Daoy (cell line): Measurements from ENCODE around the gene OR4C6. TPM values are rescaled to one million over a fixed set of nuclear protein-coding genes. Genes with fewer than 3 reads are reported as not detected.

Experiments used
- DNase-seq: peaks from one replicate; pipeline ENCODE4 v3.0.0-alpha.2; 2015; ENCODE audit warnings: low read depth
- total RNA-seq: library from RNA; depleted of rRNA; stranded (reverse); fragments of >200 nt; shearing (Covaris generic); gene quantifications from 2 replicates; pipeline ENCODE4 v1.2.3, GENCODE V29; 2014; rRNA removed

The OR4C6 gene
- not detected in 2 replicates for total RNA-seq

DNA sequence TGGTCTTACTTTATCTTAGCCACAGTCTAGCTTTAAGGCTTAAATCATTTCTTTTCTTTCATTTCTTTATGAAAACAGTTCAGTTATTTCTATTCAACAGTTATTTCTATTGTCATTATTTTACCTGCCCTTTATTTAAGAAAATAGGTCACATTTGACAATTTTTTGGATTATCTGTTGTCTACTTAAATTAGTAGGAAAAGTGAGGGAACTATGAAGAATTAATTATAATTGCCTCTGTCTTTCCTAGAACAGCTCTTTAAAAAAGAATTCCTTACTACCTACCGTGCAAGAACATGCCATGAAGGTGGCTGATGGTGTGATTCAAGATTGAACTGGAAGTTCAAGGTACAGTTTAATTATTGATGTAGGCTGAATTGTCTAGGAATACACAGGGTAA lies at the start of gene OR4C6:
OR4C6 (plus strand) TSS at position 301 of the 400 bp plus-strand sequence. CDS start 2,966 bp downstream, outside the sequence.
- no peak for DNase-seq

DNA sequence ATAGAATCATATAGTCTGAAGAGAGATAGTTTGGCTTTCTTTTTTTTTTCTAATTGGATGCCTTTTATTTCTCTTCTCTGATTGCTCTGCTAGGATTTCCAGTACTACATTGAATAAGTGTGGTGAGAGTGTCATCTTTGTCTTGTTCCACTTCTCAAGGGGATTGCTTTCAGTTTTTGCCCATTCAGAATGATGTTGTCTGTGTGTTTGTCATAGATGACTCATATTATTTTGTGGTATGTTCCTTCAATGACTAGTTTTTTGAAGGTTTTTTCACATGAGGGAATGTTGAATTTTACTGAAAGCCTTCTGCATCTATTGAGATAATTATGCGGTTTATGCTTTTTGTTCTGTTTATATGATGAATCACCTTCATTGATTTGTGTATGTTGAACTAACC lies 37.5 kb upstream of the OR4C6 start:
- no peak for DNase-seq

DNA sequence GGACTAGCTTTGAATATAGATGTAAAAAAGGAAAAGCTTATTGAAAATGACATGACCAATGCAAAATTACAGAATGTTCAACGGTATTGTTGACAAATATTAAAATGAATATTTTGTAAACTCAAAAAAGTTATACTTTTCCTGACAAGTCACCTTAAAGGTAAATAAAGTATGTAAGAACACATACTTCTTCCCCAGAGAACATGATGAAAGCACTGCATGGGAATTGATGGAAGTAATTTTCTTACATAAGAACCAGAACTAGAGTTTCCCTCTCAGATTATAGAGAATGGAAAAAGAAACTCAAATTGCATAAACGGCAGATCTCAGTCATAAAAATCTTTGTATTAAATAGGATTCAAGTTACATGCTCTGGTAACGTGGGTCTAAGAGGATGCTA lies 27.2 kb upstream of the OR4C6 start, which contains the start of gene OR4P4:
OR4P4 (plus strand) TSS at position 301 of the 400 bp plus-strand sequence.
- no peak for DNase-seq

DNA sequence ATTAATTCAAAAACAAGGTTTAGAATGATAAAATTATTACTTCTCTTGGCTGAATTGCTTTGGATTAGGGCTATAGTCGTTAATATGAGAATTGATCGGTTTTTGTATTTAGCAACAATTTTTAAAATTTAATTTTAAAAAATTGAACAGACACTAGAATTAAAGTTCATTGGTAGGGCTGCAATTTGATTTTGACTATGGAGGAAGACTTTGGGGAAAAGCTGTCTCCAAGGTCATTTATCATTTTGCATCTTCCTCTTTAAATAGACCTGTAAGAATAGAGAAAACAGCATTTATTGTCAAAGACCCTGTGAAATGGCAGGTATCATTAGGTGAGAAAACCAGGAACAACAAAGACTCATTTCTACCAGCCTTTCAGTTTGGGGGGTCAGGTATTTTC lies 14.0 kb upstream of the OR4C6 start, which contains the start of gene OR4S2:
OR4S2 (plus strand) TSS at position 301 of the 400 bp plus-strand sequence. CDS start 2,577 bp downstream, outside the sequence.
- no peak for DNase-seq

DNA sequence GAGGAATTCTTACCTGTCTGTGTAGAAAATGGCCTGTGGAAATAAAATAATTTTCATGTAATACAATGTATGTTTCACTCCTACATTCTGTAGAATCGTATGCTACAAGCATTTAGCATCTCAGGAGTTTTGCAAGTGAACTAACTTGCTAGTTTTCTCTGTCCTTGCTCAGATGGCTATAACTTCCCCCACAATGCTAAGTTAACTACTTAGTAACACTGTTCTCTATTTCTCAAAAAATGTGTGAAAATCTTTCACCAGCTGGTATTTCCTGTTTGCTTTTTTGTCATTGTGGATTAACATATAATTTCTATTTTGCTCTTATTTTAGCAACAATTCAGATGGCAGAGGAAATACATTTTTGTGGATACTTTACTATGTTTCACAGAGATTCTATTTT lies 9.4 kb upstream of the OR4C6 start:
- DNase-seq, result no peak

DNA sequence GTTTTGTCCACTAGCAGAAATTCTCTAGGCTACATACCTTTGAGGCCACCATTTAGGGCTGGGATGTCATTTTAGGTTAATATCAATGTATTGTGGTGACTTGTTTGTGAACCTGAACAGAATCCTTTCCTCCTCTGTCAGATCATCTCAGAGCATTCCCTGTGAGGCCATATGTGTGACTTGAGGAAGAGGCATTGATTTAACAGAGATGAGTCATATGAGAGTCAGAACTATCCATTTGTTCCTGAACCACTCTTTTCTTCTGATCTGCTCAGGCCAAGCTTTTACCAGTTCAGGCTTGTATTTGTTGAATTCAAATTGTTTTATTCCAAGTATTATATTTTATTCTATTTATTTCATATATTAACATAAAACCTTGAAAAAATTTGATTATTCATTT lies 6.9 kb upstream of the OR4C6 start:
- DNase-seq, result no peak

DNA sequence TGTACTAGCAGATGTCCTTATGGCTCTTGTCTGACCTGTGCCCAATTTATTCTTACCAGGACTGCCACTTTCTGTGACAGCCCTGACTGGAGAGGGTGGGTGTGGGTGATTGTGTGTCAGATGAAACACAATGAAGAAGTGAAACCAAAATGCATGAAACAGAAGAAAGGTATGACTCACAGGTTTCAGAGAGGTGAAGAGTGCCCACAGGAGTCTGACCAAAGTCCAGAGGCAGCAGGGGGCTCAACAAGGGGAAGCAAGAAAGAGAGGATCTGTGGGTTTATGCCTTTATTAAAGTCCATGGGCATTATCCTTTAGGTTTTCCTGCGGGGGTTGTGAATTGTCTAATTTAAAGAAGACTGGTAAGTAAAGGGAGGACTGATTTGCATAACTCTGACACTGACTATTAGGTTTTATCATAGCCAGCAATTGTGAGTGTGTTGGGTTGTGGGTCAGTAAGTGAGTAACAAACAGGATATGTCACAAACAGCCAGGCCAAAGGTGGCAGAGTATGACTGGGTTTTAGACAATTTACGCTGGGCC lies 3.9 kb upstream of the OR4C6 start:
- no peak for DNase-seq

DNA sequence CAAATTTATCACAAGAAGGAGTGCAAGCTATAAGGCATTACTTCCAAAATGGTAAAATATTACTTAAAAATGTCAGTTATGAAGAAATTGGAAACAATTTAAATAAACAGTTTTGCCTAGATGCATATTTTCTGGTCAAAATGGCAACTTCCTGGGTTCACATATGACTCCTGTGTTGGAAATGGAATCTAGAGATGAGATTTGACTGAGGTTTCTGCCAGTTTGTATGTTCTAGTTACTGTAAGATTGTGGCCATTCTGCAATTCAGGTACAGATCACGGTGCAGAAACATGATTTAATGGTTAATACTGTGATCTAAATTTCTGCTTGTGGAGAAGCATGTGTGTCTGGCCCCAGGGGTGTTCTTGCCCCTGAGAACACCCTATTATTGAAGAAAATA lies 3.4 kb upstream of the OR4C6 start:
- no peak for DNase-seq

DNA sequence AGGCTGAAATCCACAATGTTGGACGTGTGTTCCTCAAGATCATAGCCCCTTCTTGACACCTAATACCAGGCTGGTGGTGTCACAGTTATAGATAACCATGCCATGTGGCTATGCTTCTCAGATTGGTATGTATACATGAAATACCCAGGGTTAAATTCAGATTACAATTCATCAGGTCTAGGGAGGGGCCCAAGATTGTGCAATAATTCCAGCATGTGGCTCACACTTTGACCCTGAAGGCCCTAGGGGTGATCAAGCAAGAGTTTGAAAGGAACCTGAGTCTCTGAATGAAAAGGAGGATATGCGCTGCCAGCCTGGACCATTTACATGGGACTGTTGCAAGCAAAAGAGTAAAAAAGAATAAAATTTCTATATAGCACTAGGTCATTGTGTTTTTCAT lies 7.4 kb downstream of the OR4C6 start:
- DNase-seq, result no peak

DNA sequence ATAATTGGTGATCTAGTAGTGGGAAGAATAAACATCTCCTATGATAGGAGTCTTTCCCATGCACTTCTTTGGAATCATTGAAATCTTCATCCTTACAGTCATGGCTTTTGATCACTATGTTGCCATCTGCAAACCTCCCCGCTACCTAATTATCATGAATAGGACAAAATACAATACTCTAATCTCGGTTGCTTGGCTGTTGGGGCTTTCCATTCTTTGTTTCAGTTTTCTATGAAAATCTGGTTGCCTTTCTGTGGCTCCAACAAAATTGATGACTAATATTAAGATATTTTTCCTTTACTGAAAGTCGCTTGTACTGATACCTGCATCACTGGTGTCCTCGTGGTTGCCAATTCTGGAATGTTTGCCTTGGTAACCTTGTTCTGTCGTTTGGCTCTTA lies 11.9 kb downstream of the OR4C6 start:
- DNase-seq, result no peak

DNA sequence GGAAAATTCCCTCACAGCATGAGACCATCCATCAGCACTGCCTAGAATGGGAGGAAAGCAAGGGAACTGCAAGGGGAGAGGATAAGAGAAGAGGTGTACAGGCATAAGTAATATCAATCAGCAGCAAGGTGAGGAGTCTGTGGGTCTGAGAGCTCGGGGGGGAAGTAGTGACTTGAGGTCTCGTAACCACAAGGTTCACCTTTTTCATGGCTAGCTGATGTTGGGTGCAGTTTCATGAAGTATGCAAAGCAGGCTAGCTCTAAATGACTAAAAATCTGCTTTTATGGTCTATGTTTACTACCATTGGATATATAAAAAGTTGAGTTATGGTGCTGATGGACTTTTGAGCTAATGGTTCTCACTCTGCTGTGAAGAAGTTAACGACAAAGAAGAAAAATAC lies 35.8 kb downstream of the OR4C6 start:
- no peak for DNase-seq

DNA sequence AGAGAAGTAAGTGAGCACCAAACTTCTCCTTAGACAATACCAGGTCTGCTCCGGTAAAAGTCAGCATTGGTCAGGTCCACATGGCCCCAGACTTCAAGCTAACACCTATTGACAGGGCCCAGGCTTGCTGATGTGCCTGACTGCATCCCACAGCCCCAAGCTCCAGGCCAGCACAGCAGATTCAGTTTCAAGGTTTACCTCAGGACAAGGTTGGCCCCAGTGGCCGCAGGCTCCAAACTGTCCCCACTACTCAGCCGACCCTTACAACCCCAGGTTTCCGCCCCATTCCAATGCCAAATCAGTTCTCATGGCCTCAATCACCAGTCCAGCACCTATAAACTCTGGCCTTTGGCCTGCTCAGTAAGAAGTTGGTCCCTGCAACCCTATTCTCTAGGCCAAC lies 39.4 kb downstream of the OR4C6 start:
- DNase-seq, result no peak

DNA sequence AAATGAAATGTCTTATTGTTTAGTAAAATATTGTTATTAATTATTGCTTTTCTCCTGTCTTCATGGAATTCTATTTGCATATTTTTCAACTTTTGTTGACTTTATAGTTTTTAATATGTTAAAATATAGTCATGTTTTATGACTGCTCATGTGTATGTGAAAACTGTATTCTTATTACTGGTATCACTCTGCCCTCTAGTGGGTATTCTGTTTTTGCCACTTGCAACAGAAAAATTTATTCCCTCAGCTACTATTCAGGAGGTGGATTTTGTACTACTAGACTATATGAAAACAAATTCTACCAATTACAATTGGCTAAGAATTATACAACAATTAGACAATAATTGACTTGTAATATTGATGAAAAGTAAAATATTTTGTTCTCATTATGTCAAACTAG lies 45.0 kb downstream of the OR4C6 start:
- DNase-seq, result no peak

DNA sequence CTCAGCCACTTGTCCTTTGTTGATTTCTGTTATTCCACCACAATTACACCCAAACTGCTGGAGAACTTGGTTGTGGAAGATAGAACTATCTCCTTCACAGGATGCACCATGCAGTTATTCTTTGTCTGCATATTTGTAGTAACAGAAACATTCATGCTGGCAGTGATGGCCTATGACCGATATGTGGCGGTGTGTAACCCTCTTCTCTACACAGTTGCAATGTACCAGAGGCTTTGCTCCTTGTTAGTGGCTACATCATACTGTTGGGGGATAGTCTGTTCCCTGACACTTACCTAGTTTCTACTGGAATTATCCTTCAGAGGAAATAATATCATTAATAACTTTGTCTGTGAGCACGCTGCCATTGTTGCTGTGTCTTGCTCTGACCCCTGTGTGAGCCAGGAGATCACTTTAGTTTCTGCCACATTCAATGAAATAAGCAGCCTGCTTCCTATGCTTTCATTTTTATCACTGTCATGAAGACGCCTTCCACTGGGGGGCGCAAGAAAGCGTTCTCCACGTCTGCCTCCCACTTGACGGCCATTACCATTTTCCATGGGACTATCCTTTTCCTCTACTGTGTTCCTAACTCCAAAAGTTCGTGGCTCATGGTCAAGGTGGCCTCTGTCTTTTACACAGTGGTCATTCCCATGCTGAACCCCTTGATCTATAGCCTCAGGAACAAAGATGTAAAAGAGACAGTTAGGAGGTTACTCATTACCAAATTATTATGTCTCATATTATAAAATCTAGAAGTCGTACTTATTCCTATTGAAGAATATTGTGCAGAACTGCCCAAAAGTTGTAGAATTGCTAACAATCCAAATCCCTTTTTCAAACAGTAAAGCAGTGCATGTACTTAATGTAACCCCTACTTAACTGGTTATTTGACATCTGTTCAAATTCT lies 53.2 kb downstream of the OR4C6 start:
- no peak for DNase-seq

Other genes starting within 250 kb of the OR4C6 start
- not detected in 2 replicates for gene OR4C15, start 107.7 kb upstream of the OR4C6 start, total RNA-seq
- not detected in 2 replicates for gene OR4C16, start 90.1 kb upstream of the OR4C6 start, total RNA-seq
- gene OR4C11, start 54.6 kb upstream of the OR4C6 start, total RNA-seq, result not detected in 2 replicates
- not detected in 2 replicates for gene OR4P4, start 27.1 kb upstream of the OR4C6 start, total RNA-seq
- not detected in 2 replicates for gene OR4S2, start 13.9 kb upstream of the OR4C6 start, total RNA-seq
- gene OR5D13, start 111.2 kb downstream of the OR4C6 start, total RNA-seq, result not detected in 2 replicates
- not detected in 2 replicates for gene OR5D14, start 133.4 kb downstream of the OR4C6 start, total RNA-seq
- gene OR5L1, start 149.2 kb downstream of the OR4C6 start, total RNA-seq, result not detected in 2 replicates
- gene OR5D18, start 157.4 kb downstream of the OR4C6 start, total RNA-seq, result not detected in 2 replicates
- not detected in 2 replicates for gene OR5L2, start 165.0 kb downstream of the OR4C6 start, total RNA-seq
- not detected in 2 replicates for gene OR5D16, start 176.6 kb downstream of the OR4C6 start, total RNA-seq
- gene TRIM51, start 221.1 kb downstream of the OR4C6 start, total RNA-seq, result not detected in 2 replicates